Neural progenitor cell (in vitro differentiated cells): ENCODE results near the gene RFPL1. TPM values are rescaled to one million over a fixed set of nuclear protein-coding genes. Genes with fewer than 3 reads are reported as not detected.

Experiments
- DNase-seq: peaks from one replicate; pipeline ENCODE4 v3.0.0-alpha.2; 2016; ENCODE audit warnings: low spot score
- H2AFZ ChIP-seq: fragments of 200-600 bp; sonication (generic); replicated peaks from 2 replicates; pipeline ENCODE4 v1.6.1; 2016; ENCODE audit warnings: antibody characterized with exemption
- H3F3A ChIP-seq: fragments of 200-600 bp; sonication (generic); 2 replicates; pipeline ENCODE4 v1.6.1; 2016; ENCODE audit warnings: antibody characterized with exemption, low read depth
- H3K27ac ChIP-seq: fragments of 200-600 bp; sonication (generic); 2 replicates; pipeline ENCODE4 v1.5.1; 2016; ENCODE audit warnings: mild to moderate bottlenecking
- H3K27me3 ChIP-seq: fragments of 200-600 bp; sonication (generic); 2 replicates; pipeline ENCODE4 v1.6.1; 2016; ENCODE audit warnings: mild to moderate bottlenecking, moderate library complexity
- H3K36me3 ChIP-seq: fragments of 200-600 bp; sonication (generic); 2 replicates; pipeline ENCODE4 v1.5.1; 2016
- H3K4me1 ChIP-seq: fragments of 200-600 bp; sonication (generic); 2 replicates; pipeline ENCODE4 v1.6.1; 2016; ENCODE audit warnings: mixed run types
- H3K4me2 ChIP-seq: fragments of 200-600 bp; sonication (generic); 2 replicates; pipeline ENCODE4 v1.6.1; 2016
- H3K4me3 ChIP-seq: fragments of 200-600 bp; sonication (generic); 2 replicates; pipeline ENCODE4 v1.5.1; 2016
- H3K79me2 ChIP-seq: fragments of 200-600 bp; sonication (generic); 2 replicates; pipeline ENCODE4 v1.6.1; 2016; ENCODE audit warnings: low read depth
- H3K9ac ChIP-seq: fragments of 200-600 bp; sonication (generic); 2 replicates; pipeline ENCODE4 v1.6.1; 2016
- H3K9me3 ChIP-seq: fragments of 200-600 bp; sonication (generic); 2 replicates; pipeline ENCODE4 v1.5.1; 2016; ENCODE audit warnings: low read depth
- H4K20me1 ChIP-seq: fragments of 200-600 bp; sonication (generic); 2 replicates; pipeline ENCODE4 v1.6.1; 2016; ENCODE audit warnings: low read depth
- H3K27ac Mint-ChIP-seq: 3 replicates; pipeline ENCODE4 v1.8.0; 2021; ENCODE audit warnings: mixed read lengths
- H3K27me3 Mint-ChIP-seq: 2 replicates; pipeline ENCODE4 v1.8.0; 2022; ENCODE audit warnings: low read depth, mild to moderate bottlenecking, inconsistent platforms, moderate library complexity, mixed read lengths; ENCODE audit not compliant: insufficient read depth
- H3K36me3 Mint-ChIP-seq: 3 replicates; pipeline ENCODE4 v1.8.0; 2021; ENCODE audit warnings: mixed read lengths
- H3K4me1 Mint-ChIP-seq: 3 replicates; pipeline ENCODE4 v1.8.0; 2021; ENCODE audit warnings: mixed read lengths
- H3K4me3 Mint-ChIP-seq: 3 replicates; pipeline ENCODE4 v1.8.0; 2021; ENCODE audit warnings: mild to moderate bottlenecking, moderate library complexity, mixed read lengths
- H3K9me3 Mint-ChIP-seq: 3 replicates; pipeline ENCODE4 v1.8.0; 2020; ENCODE audit warnings: mixed read lengths
- CTCF ChIP-seq: fragments of 200-600 bp; sonication (generic); IDR thresholded peaks from 2 replicates; pipeline ENCODE4 v1.5.1; 2017; ENCODE audit warnings: antibody characterized with exemption, mild to moderate bottlenecking
- EZH2 ChIP-seq: fragments of 200-600 bp; sonication (generic); IDR thresholded peaks from 2 replicates; pipeline ENCODE4 v1.6.1; 2017; ENCODE audit warnings: antibody characterized with exemption, mild to moderate bottlenecking, moderate library complexity
- EZH2phosphoT487 ChIP-seq: fragments of 200-600 bp; sonication (generic); IDR thresholded peaks from 2 replicates; pipeline ENCODE4 v1.6.1; 2017; ENCODE audit warnings: antibody characterized with exemption
- total RNA-seq: library from RNA; depleted of rRNA; stranded (reverse); fragments of >200 nt; gene quantifications from 2 replicates; pipeline ENCODE4 v1.2.3, GENCODE V29; 2015; ENCODE audit warnings: low replicate concordance

RFPL1 gene
- total RNA-seq, 1 donor from 2014 or later = not detected

GRCh38 chr22:29450222-29450621 lies 11.8 kb downstream of the RFPL1 start:
- H3K4me1 Mint-ChIP-seq = peaks cover 5% of the 10 kb centered on the region
- no peaks in the 10 kb centered on the region for H3K36me3 Mint-ChIP-seq
- Histone ChIP-seq H3K27me3 (no peaks in the 10 kb centered on the region), H3K79me2 (no peaks in the 10 kb centered on the region), H2AFZ (no peak overlapping the region), H3F3A (peaks cover 4% of the 10 kb centered on the region), H4K20me1 (no peaks in the 10 kb centered on the region), H3K4me2 (no peak overlapping the region), H3K9me3 (no peaks in the 10 kb centered on the region), H3K9ac (no peak overlapping the region), H3K36me3 (no peaks in the 10 kb centered on the region), H3K4me1 (no peaks in the 10 kb centered on the region), H3K4me3 (no peak overlapping the region), H3K27ac (no peak overlapping the region)
- H3K9me3 Mint-ChIP-seq = no peaks in the 10 kb centered on the region
- H3K4me3 Mint-ChIP-seq = no peak overlapping the region
- no peaks in the 10 kb centered on the region for H3K27me3 Mint-ChIP-seq
- H3K27ac Mint-ChIP-seq = no peak overlapping the region
- TF ChIP-seq EZH2 (no peak), CTCF (no peak), EZH2phosphoT487 (no peak)
- DNase-seq = no peak

- Histone ChIP-seq H3K36me3 (no peaks in the 10 kb centered on the region), H3F3A (peaks cover 13% of the 10 kb centered on the region), H2AFZ (no peak overlapping the region), H3K9ac (no peak overlapping the region), H4K20me1 (no peaks in the 10 kb centered on the region), H3K9me3 (no peaks in the 10 kb centered on the region), H3K4me3 (no peak overlapping the region), H3K27ac (no peak overlapping the region), H3K79me2 (no peaks in the 10 kb centered on the region), H3K27me3 (no peaks in the 10 kb centered on the region), H3K4me1 (peaks cover 12% of the 10 kb centered on the region), H3K4me2 (no peak overlapping the region)
- peak overlapping the region; percentile 50 for H3K27ac Mint-ChIP-seq
- H3K4me1 Mint-ChIP-seq = peaks cover 16% of the 10 kb centered on the region
- no peaks in the 10 kb centered on the region for H3K27me3 Mint-ChIP-seq
- no peak for DNase-seq
- H3K4me3 Mint-ChIP-seq = no peak overlapping the region
- no peaks in the 10 kb centered on the region for H3K36me3 Mint-ChIP-seq
- TF ChIP-seq EZH2 (no peak), EZH2phosphoT487 (no peak), CTCF (no peak)
- no peaks in the 10 kb centered on the region for H3K9me3 Mint-ChIP-seq
Measured at GRCh38 chr22:29451863-29452262, 13.5 kb downstream of the RFPL1 start.

GRCh38 chr22:29454276-29454675 lies 15.9 kb downstream of the RFPL1 start:
- Mint-ChIP-seq H3K9me3 (no peaks in the 10 kb centered on the region), H3K4me3 (no peak overlapping the region), H3K4me1 (peaks cover 27% of the 10 kb centered on the region), H3K27me3 (no peaks in the 10 kb centered on the region), H3K27ac (peak overlapping the region; percentile 86), H3K36me3 (no peaks in the 10 kb centered on the region)
- H3K27ac ChIP-seq = no peak overlapping the region
- DNase-seq = no peak
- H3K27me3 ChIP-seq = no peaks in the 10 kb centered on the region
- H3K79me2 ChIP-seq = no peaks in the 10 kb centered on the region
- no peaks in the 10 kb centered on the region for H3K9me3 ChIP-seq
- H3F3A ChIP-seq = peaks cover 16% of the 10 kb centered on the region
- no peaks in the 10 kb centered on the region for H3K36me3 ChIP-seq
- peak overlapping the region; percentile 50 for H2AFZ ChIP-seq
- no peak overlapping the region for H3K9ac ChIP-seq
- no peak overlapping the region for H3K4me2 ChIP-seq
- no peaks in the 10 kb centered on the region for H4K20me1 ChIP-seq
- H3K4me3 ChIP-seq = no peak overlapping the region
- TF ChIP-seq EZH2phosphoT487 = no peak
- no peak for TF ChIP-seq EZH2
- TF ChIP-seq CTCF = no peak
- H3K4me1 ChIP-seq = peaks cover 12% of the 10 kb centered on the region
